ENCODE data around the gene ST7.
"Not testable (repeated sequence)": the region's sequence is repeated elsewhere in the genome, so short reads cannot be mapped to it uniquely, and the experiment has no call there.

ST7 gene

GRCh38 chr7:117212969-117213877 is 259.9 kb downstream of the ST7 start:
- DNase-seq: peak; percentile 70
- in situ Hi-C loops (cut with MboI; ENCODE audit: low pct_unique_long_range_greater_than_20kb, low sequenced_read_pairs): no loop called here

DNA sequence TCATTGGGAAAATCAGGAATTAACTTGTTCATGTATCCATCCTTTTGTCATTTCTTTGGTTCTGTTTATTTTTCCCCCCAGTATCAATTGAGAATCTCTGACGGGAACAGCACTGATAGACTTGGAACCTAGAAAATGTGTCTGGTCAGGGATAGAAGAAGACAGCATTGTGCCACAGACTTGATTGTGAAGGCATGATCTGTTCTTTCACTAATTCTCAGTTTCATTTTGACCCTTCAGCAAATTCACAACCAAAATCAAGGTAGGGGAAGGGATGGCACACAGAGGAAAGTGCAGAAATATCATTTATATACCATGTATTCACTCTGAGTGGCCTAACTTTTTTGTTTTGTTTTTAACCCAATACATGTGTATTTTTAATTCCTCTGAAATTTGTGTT is 262.7 kb downstream of the ST7 start:
- in situ Hi-C loops (cut with MboI; ENCODE audit: low pct_unique_long_range_greater_than_20kb, low sequenced_read_pairs): no loop called here

GRCh38 chr7:117216436-117217069 is 263.3 kb downstream of the ST7 start:
- DNase-seq: no peak
- in situ Hi-C loops (cut with MboI; ENCODE audit: low pct_unique_long_range_greater_than_20kb, low sequenced_read_pairs): no loop called here

More for the DNA sequence above, 262.7 kb downstream of the ST7 start:
- DNase-seq: no peak

DNA sequence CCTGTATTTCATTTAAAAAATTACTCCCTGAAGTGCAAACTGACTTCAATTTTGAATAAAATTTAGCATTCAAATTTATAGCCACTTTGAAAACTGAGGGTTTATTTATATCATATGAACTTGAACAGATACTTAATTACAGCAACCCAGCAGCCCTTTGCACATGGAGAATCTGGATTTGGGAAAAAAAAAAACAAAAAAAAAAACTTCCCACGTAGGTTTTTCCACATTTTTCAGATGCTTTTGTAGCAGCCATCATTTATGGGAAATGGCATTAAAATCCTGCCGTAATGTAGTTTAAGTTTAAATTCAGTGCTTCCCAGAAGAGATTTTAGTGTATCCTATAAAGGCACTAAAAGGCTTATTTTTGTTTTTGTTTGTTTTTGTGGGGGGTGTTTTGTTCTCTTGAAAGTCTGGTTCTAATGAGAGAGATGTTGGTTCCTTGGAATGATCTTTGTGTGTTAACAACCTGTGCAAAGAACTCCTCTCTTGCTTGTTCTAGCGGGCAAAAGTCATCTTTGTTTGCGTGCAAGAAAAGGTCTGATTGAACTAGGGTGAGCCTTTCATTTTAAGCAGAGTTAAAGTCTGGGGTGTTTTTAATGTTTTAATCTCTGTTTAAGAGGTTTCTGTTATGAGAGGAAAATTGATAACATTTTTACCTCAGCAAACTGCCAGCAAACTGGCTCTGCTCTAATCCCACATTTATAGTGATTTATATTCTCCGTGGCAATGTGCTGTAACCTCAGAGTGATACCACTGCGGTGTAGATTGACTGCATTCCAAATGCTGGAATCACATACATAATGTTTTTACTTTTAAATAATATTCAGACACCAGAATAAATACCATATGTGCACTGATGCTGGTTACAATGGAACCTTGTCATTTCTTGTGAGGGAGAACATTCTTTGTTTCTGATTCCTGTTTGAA is 264.1 kb downstream of the ST7 start:
- in situ Hi-C loops (cut with MboI; ENCODE audit: low pct_unique_long_range_greater_than_20kb, low sequenced_read_pairs): no loop called here
- DNase-seq: no peak

GRCh38 chr7:117218700-117219099 is 265.4 kb downstream of the ST7 start:
- no peak for DNase-seq
- in situ Hi-C loops (cut with MboI; ENCODE audit: low pct_unique_long_range_greater_than_20kb, low sequenced_read_pairs): no loop called here

DNA sequence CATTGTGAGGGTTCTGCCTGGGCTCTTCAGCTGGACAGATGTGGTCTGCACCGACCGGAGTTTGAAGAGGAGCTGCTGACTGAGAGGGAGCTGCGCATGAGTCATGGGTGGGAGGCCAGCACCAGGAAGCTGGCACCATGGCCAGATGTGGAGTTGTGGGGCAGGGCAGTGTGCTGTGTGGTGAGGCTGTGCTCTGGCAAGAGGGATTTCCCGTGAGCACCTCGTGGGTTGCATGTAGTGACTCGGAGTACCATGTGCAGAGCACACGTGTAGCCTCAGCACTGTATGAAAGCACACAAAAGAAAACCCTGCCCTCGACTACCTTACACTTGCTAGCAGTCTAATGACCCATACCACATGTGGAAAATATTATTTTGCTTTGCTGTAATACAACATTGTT is 266.2 kb downstream of the ST7 start:
- in situ Hi-C loops (cut with MboI; ENCODE audit: low pct_unique_long_range_greater_than_20kb, low sequenced_read_pairs): no loop called here
- DNase-seq: no peak

DNA sequence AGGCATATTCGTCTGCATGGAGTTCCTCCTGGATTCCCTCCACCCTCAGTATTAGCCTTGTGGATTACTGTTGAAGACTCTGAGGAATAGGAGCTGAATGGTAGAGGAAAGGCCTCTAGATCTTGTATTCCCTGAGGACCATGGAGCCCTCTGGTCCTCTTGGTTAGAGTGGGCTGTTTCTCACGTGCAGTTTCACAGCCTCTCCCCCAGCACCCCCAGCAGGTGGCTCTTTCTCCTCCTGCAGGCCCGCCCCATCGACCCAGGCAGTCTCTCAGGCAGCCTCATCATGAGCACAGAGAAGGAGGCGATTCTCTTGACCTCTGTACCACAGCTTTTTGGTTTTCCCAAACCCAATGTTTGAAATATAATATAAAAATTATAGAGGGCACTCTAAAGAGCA is 267.5 kb downstream of the ST7 start:
- in situ Hi-C loops (cut with MboI; ENCODE audit: low pct_unique_long_range_greater_than_20kb, low sequenced_read_pairs): no loop called here

GRCh38 chr7:117225536-117225935 is 272.2 kb downstream of the ST7 start:
- in situ Hi-C loops (cut with MboI; ENCODE audit: low pct_unique_long_range_greater_than_20kb, low sequenced_read_pairs): no loop called here
- no peak for DNase-seq

More for the DNA sequence above, 267.5 kb downstream of the ST7 start:
- no peak for DNase-seq

DNA sequence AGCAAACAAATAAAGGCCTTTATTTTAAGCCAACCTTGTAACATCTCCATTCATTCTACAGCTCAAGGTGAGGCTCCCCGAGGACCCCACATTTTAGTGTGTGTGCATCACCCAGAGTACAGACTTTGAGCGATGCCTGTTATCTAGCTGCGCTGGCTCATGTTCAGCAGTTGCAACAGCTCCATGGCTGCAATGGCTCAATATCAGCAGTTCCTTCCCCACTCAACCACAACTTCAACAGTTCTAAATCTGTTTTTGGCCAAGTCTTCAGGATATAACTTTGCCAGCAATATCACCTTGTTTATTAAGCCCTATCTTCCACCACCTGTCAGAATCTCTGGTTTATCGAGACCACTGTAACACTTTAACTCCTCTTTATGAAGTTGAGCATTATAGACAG is 273.8 kb downstream of the ST7 start:
- DNase-seq: no peak
- in situ Hi-C loops (cut with MboI; ENCODE audit: low pct_unique_long_range_greater_than_20kb, low sequenced_read_pairs): no loop called here

DNA sequence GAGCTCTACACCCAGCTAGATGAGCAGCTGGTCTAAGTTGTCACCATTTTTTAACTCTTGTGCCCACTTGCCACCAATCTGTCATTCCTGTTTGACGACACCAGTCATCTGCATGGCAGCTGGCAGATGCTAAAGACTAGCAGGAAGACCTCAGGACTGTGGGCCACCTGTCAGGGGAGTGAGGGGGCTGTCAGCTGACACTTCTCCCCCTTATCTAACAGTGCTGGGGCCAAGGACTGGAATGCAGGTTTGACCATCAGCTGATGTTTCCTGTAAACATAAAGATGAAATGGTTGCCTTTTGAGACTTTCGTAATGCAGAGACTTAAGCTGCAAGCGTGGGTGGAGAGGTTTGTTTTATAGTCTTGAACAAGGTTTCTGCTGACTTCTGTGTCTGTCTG is 276.0 kb downstream of the ST7 start:
- in situ Hi-C loops (cut with MboI; ENCODE audit: low pct_unique_long_range_greater_than_20kb, low sequenced_read_pairs): no loop called here
- DNase-seq: no peak

- in situ Hi-C loops (cut with MboI; ENCODE audit: low pct_unique_long_range_greater_than_20kb, low sequenced_read_pairs): no loop called here
- no peak for DNase-seq
These were observed 277.2 kb downstream of the ST7 start for GRCh38 chr7:117230276-117231046.

- in situ Hi-C loops (cut with MboI; ENCODE audit: low pct_unique_long_range_greater_than_20kb, low sequenced_read_pairs): no loop called here
- no peak for DNase-seq
These were observed 277.7 kb downstream of the ST7 start for GRCh38 chr7:117231047-117231359.

- DNase-seq: no peak
- in situ Hi-C loops (cut with MboI; ENCODE audit: low pct_unique_long_range_greater_than_20kb, low sequenced_read_pairs): no loop called here
These were observed 284.3 kb downstream of the ST7 start for GRCh38 chr7:117237646-117238045.

DNA sequence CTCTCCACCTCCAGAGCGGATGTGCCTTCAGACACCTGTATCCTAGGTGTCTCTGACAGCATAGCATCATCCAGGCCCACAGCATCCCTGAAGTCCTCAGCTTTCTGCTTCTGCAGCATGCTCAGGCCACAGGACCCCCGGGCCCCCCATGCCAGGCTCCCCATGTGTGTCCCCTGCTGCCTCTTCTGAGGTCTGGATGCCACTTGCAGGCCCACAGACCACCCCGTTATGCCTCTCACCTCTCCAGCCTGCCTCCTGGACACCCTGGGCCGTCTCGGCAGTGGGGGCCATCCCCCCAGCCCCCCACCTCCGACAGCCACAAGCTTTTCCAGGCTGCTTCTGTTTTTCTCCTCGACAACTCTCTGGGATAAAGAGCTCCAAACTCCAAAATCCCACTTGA is 285.2 kb downstream of the ST7 start:
- in situ Hi-C loops (cut with MboI; ENCODE audit: low pct_unique_long_range_greater_than_20kb, low sequenced_read_pairs): no loop called here
- DNase-seq: no peak

GRCh38 chr7:117238937-117239336 is 285.6 kb downstream of the ST7 start:
- in situ Hi-C loops (cut with MboI; ENCODE audit: low pct_unique_long_range_greater_than_20kb, low sequenced_read_pairs): no loop called here
- no peak for DNase-seq

GRCh38 chr7:117241088-117241487 is 287.8 kb downstream of the ST7 start:
- in situ Hi-C loops (cut with MboI; ENCODE audit: low pct_unique_long_range_greater_than_20kb, low sequenced_read_pairs): no loop called here
- no peak for DNase-seq

GRCh38 chr7:117243390-117243789 is 290.1 kb downstream of the ST7 start:
- in situ Hi-C loops (cut with MboI; ENCODE audit: low pct_unique_long_range_greater_than_20kb, low sequenced_read_pairs): no loop called here
- DNase-seq: no peak

GRCh38 chr7:117245703-117246102 is 292.4 kb downstream of the ST7 start:
- DNase-seq; in situ Hi-C loops (cut with MboI; ENCODE audit: low pct_unique_long_range_greater_than_20kb, low sequenced_read_pairs): not testable (repeated sequence)

DNA sequence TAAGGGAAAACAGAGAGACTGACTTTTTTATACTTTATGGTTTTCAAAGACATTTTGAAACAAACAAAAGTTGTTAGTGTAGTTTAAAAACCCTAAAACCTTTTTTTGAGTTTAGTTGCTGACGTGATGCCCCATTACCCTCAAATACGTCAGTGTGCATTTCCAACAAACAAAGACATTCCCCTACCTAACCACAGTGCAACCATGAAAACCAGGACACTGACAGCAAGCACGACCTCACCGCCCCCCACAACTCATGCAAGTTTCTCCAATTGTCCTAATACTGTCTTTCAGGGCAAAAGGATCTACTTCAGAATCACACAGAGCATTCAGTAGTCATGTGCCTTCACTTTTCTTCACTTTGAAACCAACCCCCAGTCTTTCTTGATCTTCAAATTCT is 294.5 kb downstream of the ST7 start:
- in situ Hi-C loops (cut with MboI; ENCODE audit: low pct_unique_long_range_greater_than_20kb, low sequenced_read_pairs): no loop called here
- DNase-seq: no peak

Measured in KBM-7 (cell line).